ENCODE data around the gene DOLK. TPM values are rescaled to one million over a fixed set of nuclear protein-coding genes. Genes with fewer than 3 reads are reported as not detected.

Gene DOLK
- total and polyA plus RNA-seq, 10 of the 15 experiments (the other 5 are each of a cell fraction or from before 2014, with no cell fraction given): 1.9 to 18.2 (median 9.1) TPM

- ChIA-PET POLR2A (no interaction called here), CTCF (no interaction called here)
Observed at GRCh38 chr9:128986671-128987070, 39.3 kb upstream of the DOLK start.

GRCh38 chr9:128983536-128983935 lies 36.1 kb upstream of the DOLK start:
- H3K27me3 ChIP-seq (replicated peaks in 1 of 2; ENCODE audit: control insufficient read depth in 2 of 2, insufficient read depth in 2 of 2, low read length in 1 of 2): no peaks in the 10 kb centered on the region
- no peaks in the 10 kb centered on the region for H3K9me3 ChIP-seq (replicated peaks; ENCODE audit: control insufficient read depth, insufficient read depth, low read length)
- H3K4me1 ChIP-seq (ENCODE audit: control insufficient read depth, insufficient read depth, low read length): no peaks in the 10 kb centered on the region
- H3K9ac ChIP-seq (ENCODE audit: control insufficient read depth, insufficient read depth, low read length): no peak overlapping the region
- H3K4me2 ChIP-seq (ENCODE audit: control insufficient read depth, insufficient read depth): no peak overlapping the region
- no peak for DNase-seq (ENCODE audit: low read depth, low spot score)
- H3K27ac ChIP-seq (ENCODE audit: control insufficient read depth, insufficient read depth): no peak overlapping the region
- ChIA-PET POLR2A (no interaction called here), RAD21 (ENCODE audit: unreplicated experiment) (no interaction called here), SMC1A (ENCODE audit: uncharacterized antibody, unreplicated experiment) (no interaction called here), CTCF (interaction anchor here (0.6 to 0.7 kb wide), 2 partner anchors 19 to 143 kb away, joined by 3 read pairs; no protein-coding TSS in a partner anchor)
- H3K36me3 ChIP-seq (ENCODE audit: control insufficient read depth in 2 of 2, insufficient read depth in 2 of 2, low read length in 1 of 2): peaks cover 18 to 51% of the 10 kb centered on the region in 2 experiments
- ATAC-seq: no peak
- intact Hi-C loops (cut with micrococcal nuclease; ENCODE audit: unreplicated experiment) (no loop called here), in situ Hi-C loops (cut with MboI) (no loop called here)
- BruUV-seq (replicated peaks): no TSS peak
- FAIRE-seq: no peak
- H3K4me3 ChIP-seq: no peak overlapping the region
- no peak overlapping the region for H2AFZ ChIP-seq (ENCODE audit: control insufficient read depth, low read depth, low read length)
- no peaks in the 10 kb centered on the region for H3K79me2 ChIP-seq (ENCODE audit: control insufficient read depth, insufficient read depth, low read length)
- 98% methylated on average over 8 of the region's 8 CpGs for WGBS (ENCODE audit: insufficient coverage, insufficient replicate concordance, low lambda C conversion rate, missing lambda C conversion rate)
- H4K20me1 ChIP-seq (ENCODE audit: control insufficient read depth, insufficient read depth): no peaks in the 10 kb centered on the region
- no peak for TF ChIP-seq FOS (IDR thresholded peaks at IDR 0.05; ENCODE audit: borderline replicate concordance, extremely low read depth, insufficient read length)
- TF ChIP-seq CREB1 (IDR thresholded peaks at IDR 0.05; ENCODE audit: low read depth): no peak
- TF ChIP-seq PML (IDR thresholded peaks at IDR 0.05; ENCODE audit: low read length): no peak
- TF ChIP-seq IKZF1 (conservative IDR thresholded peaks at IDR 0.05): no peak
- no peak for TF ChIP-seq PBX3 (IDR thresholded peaks at IDR 0.05; ENCODE audit: insufficient replicate concordance, low read depth, low read length)
- TF ChIP-seq ZSCAN29 (IDR thresholded peaks at IDR 0.05): no peak
- TF ChIP-seq SKIL (IDR thresholded peaks at IDR 0.05; ENCODE audit: low read depth, poor library complexity, severe bottlenecking): no peak
- TF ChIP-seq LARP7 (IDR thresholded peaks at IDR 0.05): no peak
- TF ChIP-seq SPI1 (IDR thresholded peaks at IDR 0.05; ENCODE audit: borderline replicate concordance, insufficient read depth, low read depth, low read length): no peak

More at GRCh38 chr9:128986671-128987070, 39.3 kb upstream of the DOLK start:
- TF ChIP-seq TAF1 (IDR thresholded peaks at IDR 0.05; ENCODE audit: borderline replicate concordance, low read depth, low read length) (no peak), SUPT20H (IDR thresholded peaks at IDR 0.05; ENCODE audit: borderline replicate concordance, control insufficient read depth, low read depth, low read length) (no peak), TARDBP (IDR thresholded peaks at IDR 0.05; ENCODE audit: borderline replicate concordance) (no peak), TBL1XR1 (IDR thresholded peaks at IDR 0.05; ENCODE audit: low read depth, low read length) (no peak), POLR2AphosphoS2 (IDR thresholded peaks at IDR 0.05; ENCODE audit: low read depth, low read length) (no peak), IRF3 (IDR thresholded peaks at IDR 0.05) (no peak), CREB1 (IDR thresholded peaks at IDR 0.05; ENCODE audit: low read depth) (no peak), MTA2 (IDR thresholded peaks at IDR 0.05; ENCODE audit: low read depth) (no peak), ZSCAN29 (IDR thresholded peaks at IDR 0.05) (no peak), YBX1 (IDR thresholded peaks at IDR 0.05) (no peak)
- no peaks in the 10 kb centered on the region for H3K79me2 ChIP-seq (ENCODE audit: control insufficient read depth, insufficient read depth, low read length)
- no peaks in the 10 kb centered on the region for H3K27me3 ChIP-seq (replicated peaks in 1 of 2; ENCODE audit: control insufficient read depth in 2 of 2, insufficient read depth in 2 of 2, low read length in 1 of 2)
- 98% methylated on average over 5 of the region's 5 CpGs for WGBS (ENCODE audit: insufficient coverage, insufficient replicate concordance, low lambda C conversion rate, missing lambda C conversion rate)
- no peak overlapping the region for H3K4me3 ChIP-seq
- ChIA-PET RAD21 (ENCODE audit: unreplicated experiment) (no interaction called here), SMC1A (ENCODE audit: uncharacterized antibody, unreplicated experiment) (no interaction called here)
- in situ Hi-C loops (cut with MboI) (no loop called here), intact Hi-C loops (cut with micrococcal nuclease; ENCODE audit: unreplicated experiment) (no loop called here)
- H3K9ac ChIP-seq (ENCODE audit: control insufficient read depth, insufficient read depth, low read length): no peak overlapping the region
- no peak for ATAC-seq
- H2AFZ ChIP-seq (ENCODE audit: control insufficient read depth, low read depth, low read length): no peak overlapping the region
- H3K4me1 ChIP-seq (ENCODE audit: control insufficient read depth, insufficient read depth, low read length): no peaks in the 10 kb centered on the region
- peaks cover 19 to 40% of the 10 kb centered on the region in 2 experiments for H3K36me3 ChIP-seq (ENCODE audit: control insufficient read depth in 2 of 2, insufficient read depth in 2 of 2, low read length in 1 of 2)
- no peak overlapping the region for H3K27ac ChIP-seq (ENCODE audit: control insufficient read depth, insufficient read depth)
- FAIRE-seq: no peak
- DNase-seq (ENCODE audit: low read depth, low spot score): no peak
- H3K4me2 ChIP-seq (ENCODE audit: control insufficient read depth, insufficient read depth): no peak overlapping the region
- no peaks in the 10 kb centered on the region for H3K9me3 ChIP-seq (replicated peaks; ENCODE audit: control insufficient read depth, insufficient read depth, low read length)
- no peaks in the 10 kb centered on the region for H4K20me1 ChIP-seq (ENCODE audit: control insufficient read depth, insufficient read depth)
- no TSS peak for BruUV-seq (replicated peaks)
